Activated CD4-positive, alpha-beta T cell treated with anti-CD3 and anti-CD28 coated beads, Interleukin-2, Interleukin-4, amounts not matched to agents 100 ng/mL and 50 ng/mL, durations not matched to agents 16 hours and 8 hours (primary cell): ENCODE data around the gene KRTAP4-4.

Experiments used
- DNase-seq: peaks from one replicate; pipeline ENCODE4 v3.0.0-alpha.2; 2020; ENCODE audit warnings: low spot score

KRTAP4-4 gene

GRCh38 chr17:41111151-41111885, 49.2 kb downstream of the KRTAP4-4 start:
- DNase-seq = no peak
